Endothelial cell (in vitro differentiated cells): ENCODE results near the gene KRT77. TPM values are rescaled to one million over a fixed set of nuclear protein-coding genes. Genes with fewer than 3 reads are reported as not detected.

Experiments
- DNase-seq: peaks from one replicate; pipeline ENCODE4 v3.0.0; 2021; ENCODE audit warnings: low spot score
- H3K27ac Mint-ChIP-seq: one replicate; pipeline ENCODE4 v1.8.0; 2021; ENCODE audit warnings: mixed read lengths, inconsistent platforms; ENCODE audit not compliant: unreplicated experiment
- H3K27me3 Mint-ChIP-seq: one replicate; pipeline ENCODE4 v1.8.0; 2021; ENCODE audit warnings: mild to moderate bottlenecking, moderate library complexity, mixed read lengths, inconsistent platforms; ENCODE audit not compliant: unreplicated experiment
- H3K36me3 Mint-ChIP-seq: one replicate; pipeline ENCODE4 v1.8.0; 2021; ENCODE audit warnings: mild to moderate bottlenecking, low read depth, mixed read lengths, inconsistent platforms; ENCODE audit not compliant: unreplicated experiment
- H3K4me1 Mint-ChIP-seq: one replicate; pipeline ENCODE4 v1.8.0; 2021; ENCODE audit warnings: mild to moderate bottlenecking, mixed read lengths, inconsistent platforms; ENCODE audit not compliant: unreplicated experiment
- H3K4me3 Mint-ChIP-seq: one replicate; pipeline ENCODE4 v1.8.0; 2021; ENCODE audit warnings: mild to moderate bottlenecking, mixed read lengths, inconsistent platforms; ENCODE audit not compliant: unreplicated experiment
- H3K9me3 Mint-ChIP-seq: one replicate; pipeline ENCODE4 v1.8.0; 2021; ENCODE audit warnings: mixed read lengths, inconsistent platforms; ENCODE audit not compliant: unreplicated experiment
- CTCF ChIP-seq: fragments of 200-600 bp; sonication (generic); IDR thresholded peaks from one replicate; pipeline ENCODE4 v1.5.0; 2021; ENCODE audit warnings: antibody characterized with exemption; ENCODE audit not compliant: unreplicated experiment
- total RNA-seq: library from RNA; stranded (reverse); fragmentation: NEBNext Ultra II Directional; extraction: Animal tissue kit (Norgen Biotek cat#: 25700); gene quantifications from one replicate; pipeline ENCODE4 v1.2.1, GENCODE V29; 2021; ENCODE audit not compliant: unreplicated experiment

Gene KRT77
- total RNA-seq, 1 donor from 2014 or later = not detected

GRCh38 chr12:52667931-52668330, 35.4 kb downstream of the KRT77 start:
- Mint-ChIP-seq H3K9me3 (no peaks in the 10 kb centered on the region), H3K36me3 (no peaks in the 10 kb centered on the region), H3K4me3 (no peak overlapping the region), H3K27ac (no peak overlapping the region), H3K27me3 (no peaks in the 10 kb centered on the region), H3K4me1 (no peaks in the 10 kb centered on the region)
- no peak for TF ChIP-seq CTCF
- DNase-seq = no peak

GRCh38 chr12:52667509-52667908, 35.8 kb downstream of the KRT77 start:
- Mint-ChIP-seq H3K9me3 (no peaks in the 10 kb centered on the region), H3K4me3 (no peak overlapping the region), H3K36me3 (no peaks in the 10 kb centered on the region), H3K27ac (no peak overlapping the region), H3K4me1 (no peaks in the 10 kb centered on the region), H3K27me3 (no peaks in the 10 kb centered on the region)
- no peak for TF ChIP-seq CTCF
- no peak for DNase-seq

GRCh38 chr12:52666471-52666870, 36.9 kb downstream of the KRT77 start:
- Mint-ChIP-seq H3K36me3 (no peaks in the 10 kb centered on the region), H3K4me1 (no peaks in the 10 kb centered on the region), H3K27ac (no peak overlapping the region), H3K4me3 (no peak overlapping the region), H3K9me3 (no peaks in the 10 kb centered on the region), H3K27me3 (no peaks in the 10 kb centered on the region)
- no peak for DNase-seq
- no peak for TF ChIP-seq CTCF

- Mint-ChIP-seq H3K4me1 (no peaks in the 10 kb centered on the region), H3K27ac (no peak overlapping the region), H3K27me3 (peaks cover 3% of the 10 kb centered on the region), H3K4me3 (no peak overlapping the region), H3K36me3 (no peaks in the 10 kb centered on the region), H3K9me3 (no peaks in the 10 kb centered on the region)
- DNase-seq = no peak
- TF ChIP-seq CTCF = no peak
Observed at GRCh38 chr12:52663420-52663819, 39.9 kb downstream of the KRT77 start.

GRCh38 chr12:52662918-52663229, 40.5 kb downstream of the KRT77 start:
- peaks cover 3% of the 10 kb centered on the region for H3K27me3 Mint-ChIP-seq
- no peaks in the 10 kb centered on the region for H3K4me1 Mint-ChIP-seq
- DNase-seq = no peak
- no peaks in the 10 kb centered on the region for H3K36me3 Mint-ChIP-seq
- no peak overlapping the region for H3K4me3 Mint-ChIP-seq
- TF ChIP-seq CTCF = no peak
- no peaks in the 10 kb centered on the region for H3K9me3 Mint-ChIP-seq
- no peak overlapping the region for H3K27ac Mint-ChIP-seq
